SK-N-SH treated with all-trans-retinoic acid at 6 μM for 48 hours (cell line): ENCODE measurements around the gene PHETA1.

ENCODE experiments used
- ATAC-seq: fragments of 200-7000 bp; cut with Tn5 transposase; 3 replicates; pipeline ENCODE4 v1.9.1; 2020; ENCODE audit warnings: mild to moderate bottlenecking, moderate library complexity
- ARNTL ChIP-seq: fragments of 450-650 bp; formaldehyde crosslinking; IDR thresholded peaks from 2 replicates; pipeline ENCODE4 v1.5.0; 2020; ENCODE audit warnings: low read depth, mild to moderate bottlenecking, moderate library complexity, borderline replicate concordance
- CSDC2 ChIP-seq: fragments of 250-450 bp; sonication (Bioruptor Pico); IDR thresholded peaks from 2 replicates; pipeline ENCODE4 v1.5.0; 2020; ENCODE audit warnings: mild to moderate bottlenecking, moderate library complexity
- ESRRG ChIP-seq: fragments of 250-450 bp; sonication (Bioruptor Pico); IDR thresholded peaks from 2 replicates; pipeline ENCODE4 v1.6.1; 2021; ENCODE audit warnings: mild to moderate bottlenecking
- GLIS3 ChIP-seq: fragments of 250-450 bp; sonication (Bioruptor Pico); IDR thresholded peaks from 2 replicates; pipeline ENCODE4 v1.5.0; 2020; ENCODE audit warnings: mild to moderate bottlenecking, moderate library complexity
- ISL1 ChIP-seq: fragments of 250-450 bp; sonication (Bioruptor Pico); IDR thresholded peaks from 2 replicates; pipeline ENCODE4 v2.1.2; 2022; ENCODE audit warnings: mild to moderate bottlenecking, moderate library complexity
- OSR1 ChIP-seq: fragments of 250-450 bp; sonication (Bioruptor Pico); IDR thresholded peaks from 2 replicates; pipeline ENCODE4 v1.8.0; 2022; ENCODE audit warnings: moderate library complexity, mild to moderate bottlenecking, inconsistent platforms
- PPARA ChIP-seq: fragments of 250-450 bp; sonication (Bioruptor Pico); IDR thresholded peaks from 2 replicates; pipeline ENCODE4 v1.5.0; 2020; ENCODE audit warnings: mild to moderate bottlenecking, borderline replicate concordance
- RARB ChIP-seq: fragments of 250-450 bp; sonication (Bioruptor Pico); IDR thresholded peaks from 2 replicates; pipeline ENCODE4 v1.8.0; 2021; ENCODE audit warnings: mild to moderate bottlenecking, moderate library complexity
- TCF4 ChIP-seq: fragments of 250-450 bp; sonication (Bioruptor Pico); IDR thresholded peaks from 2 replicates; pipeline ENCODE4 v1.8.0; 2021; ENCODE audit warnings: mild to moderate bottlenecking, moderate library complexity, borderline replicate concordance
- TOX ChIP-seq: fragments of 250-450 bp; sonication (Bioruptor Pico); IDR thresholded peaks from 2 replicates; pipeline ENCODE4 v1.8.0; 2021; ENCODE audit warnings: mild to moderate bottlenecking, moderate library complexity, borderline replicate concordance
- ZFP3 ChIP-seq: fragments of 250-450 bp; sonication (Bioruptor Pico); IDR thresholded peaks from 2 replicates; pipeline ENCODE4 v1.5.0; 2020; ENCODE audit warnings: mild to moderate bottlenecking, moderate library complexity
- ZFP30 ChIP-seq: fragments of 450-650 bp; formaldehyde crosslinking; IDR thresholded peaks from 2 replicates; pipeline ENCODE4 v1.5.0; 2022; ENCODE audit warnings: mild to moderate bottlenecking, moderate library complexity
- ZNF565 ChIP-seq: fragments of 450-650 bp; formaldehyde crosslinking; conservative IDR thresholded peaks from 2 replicates; pipeline ENCODE4 v1.5.0; 2020; ENCODE audit warnings: low read depth, mild to moderate bottlenecking, moderate library complexity
- ZNF70 ChIP-seq: fragments of 450-650 bp; formaldehyde crosslinking; IDR thresholded peaks from 2 replicates; pipeline ENCODE4 v1.5.0; 2020; ENCODE audit warnings: mild to moderate bottlenecking, moderate library complexity
- TF ChIP-seq, protein P1 (sequence below): fragments of 250-450 bp; sonication (Bioruptor Pico); IDR thresholded peaks from 2 replicates; pipeline ENCODE4 v1.5.1; 2021; ENCODE audit warnings: mild to moderate bottlenecking, moderate library complexity
- TF ChIP-seq, protein P2 (sequence below): fragments of 250-450 bp; sonication (Bioruptor Pico); IDR thresholded peaks from 2 replicates; pipeline ENCODE4 v1.8.0; 2020; ENCODE audit warnings: mild to moderate bottlenecking, moderate library complexity, borderline replicate concordance
- TF ChIP-seq, protein P3 (sequence below): fragments of 250-450 bp; sonication (Bioruptor Pico); IDR thresholded peaks from 2 replicates; pipeline ENCODE4 v1.8.0; 2021; ENCODE audit warnings: low read depth, mild to moderate bottlenecking, moderate library complexity, borderline replicate concordance
- TF ChIP-seq, protein P4 (sequence below): fragments of 250-450 bp; sonication (Bioruptor Pico); IDR thresholded peaks from 2 replicates; pipeline ENCODE4 v1.5.0; 2020; ENCODE audit warnings: mild to moderate bottlenecking, moderate library complexity
- TF ChIP-seq, protein P5 (sequence below): fragments of 250-450 bp; sonication (Bioruptor Pico); IDR thresholded peaks from 2 replicates; pipeline ENCODE4 v1.5.1; 2020; ENCODE audit warnings: low read depth, mild to moderate bottlenecking, moderate library complexity

Gene PHETA1

DNA sequence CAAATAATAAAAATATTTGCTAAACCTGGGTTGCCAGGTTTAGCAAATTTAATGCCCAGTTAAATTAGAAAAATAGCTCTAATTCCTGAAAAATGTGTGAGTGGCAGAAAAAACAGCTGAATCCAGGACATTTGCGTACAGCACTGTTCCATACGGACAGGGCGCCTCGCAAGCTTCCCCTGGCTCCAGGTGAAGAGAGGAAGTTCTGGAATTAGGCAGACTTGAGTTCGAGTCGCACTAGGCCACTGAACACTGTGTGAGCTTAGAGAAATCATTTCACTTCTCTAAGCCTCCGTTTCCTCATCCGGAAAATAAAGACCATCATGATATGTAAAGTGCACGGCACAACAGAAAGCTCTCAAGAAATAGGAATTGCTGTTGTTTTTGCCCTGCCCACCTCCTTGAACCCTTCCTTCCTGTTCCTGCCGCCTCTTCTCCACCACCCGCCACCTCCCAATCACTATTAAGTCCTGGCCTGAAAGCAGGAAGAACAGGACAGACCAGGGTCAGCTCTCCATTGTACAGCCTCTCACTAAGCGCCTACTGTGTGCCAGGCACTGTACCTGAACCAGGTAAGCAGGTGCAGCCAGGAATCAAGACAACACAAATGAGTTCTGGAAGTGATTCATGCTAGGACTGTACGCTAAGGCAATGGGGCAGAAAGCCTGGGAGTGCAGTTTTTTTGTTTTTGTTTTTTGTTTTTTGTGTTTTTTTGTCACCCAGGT is 763 bp upstream of the PHETA1 start:
- ATAC-seq, result no peak
- TF ChIP-seq, protein P1, sequence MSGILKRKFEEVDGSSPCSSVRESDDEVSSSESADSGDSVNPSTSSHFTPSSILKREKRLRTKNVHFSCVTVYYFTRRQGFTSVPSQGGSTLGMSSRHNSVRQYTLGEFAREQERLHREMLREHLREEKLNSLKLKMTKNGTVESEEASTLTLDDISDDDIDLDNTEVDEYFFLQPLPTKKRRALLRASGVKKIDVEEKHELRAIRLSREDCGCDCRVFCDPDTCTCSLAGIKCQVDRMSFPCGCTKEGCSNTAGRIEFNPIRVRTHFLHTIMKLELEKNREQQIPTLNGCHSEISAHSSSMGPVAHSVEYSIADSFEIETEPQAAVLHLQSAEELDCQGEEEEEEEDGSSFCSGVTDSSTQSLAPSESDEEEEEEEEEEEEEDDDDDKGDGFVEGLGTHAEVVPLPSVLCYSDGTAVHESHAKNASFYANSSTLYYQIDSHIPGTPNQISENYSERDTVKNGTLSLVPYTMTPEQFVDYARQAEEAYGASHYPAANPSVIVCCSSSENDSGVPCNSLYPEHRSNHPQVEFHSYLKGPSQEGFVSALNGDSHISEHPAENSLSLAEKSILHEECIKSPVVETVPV (CRISPR knock-in tag), result no peak
- no peak for TF ChIP-seq PPARA (CRISPR knock-in tag)
- TF ChIP-seq TCF4 (CRISPR knock-in tag), result no peak
- TF ChIP-seq OSR1 (CRISPR knock-in tag), result no peak
- no peak for TF ChIP-seq TOX (CRISPR knock-in tag)
- TF ChIP-seq, protein P2, sequence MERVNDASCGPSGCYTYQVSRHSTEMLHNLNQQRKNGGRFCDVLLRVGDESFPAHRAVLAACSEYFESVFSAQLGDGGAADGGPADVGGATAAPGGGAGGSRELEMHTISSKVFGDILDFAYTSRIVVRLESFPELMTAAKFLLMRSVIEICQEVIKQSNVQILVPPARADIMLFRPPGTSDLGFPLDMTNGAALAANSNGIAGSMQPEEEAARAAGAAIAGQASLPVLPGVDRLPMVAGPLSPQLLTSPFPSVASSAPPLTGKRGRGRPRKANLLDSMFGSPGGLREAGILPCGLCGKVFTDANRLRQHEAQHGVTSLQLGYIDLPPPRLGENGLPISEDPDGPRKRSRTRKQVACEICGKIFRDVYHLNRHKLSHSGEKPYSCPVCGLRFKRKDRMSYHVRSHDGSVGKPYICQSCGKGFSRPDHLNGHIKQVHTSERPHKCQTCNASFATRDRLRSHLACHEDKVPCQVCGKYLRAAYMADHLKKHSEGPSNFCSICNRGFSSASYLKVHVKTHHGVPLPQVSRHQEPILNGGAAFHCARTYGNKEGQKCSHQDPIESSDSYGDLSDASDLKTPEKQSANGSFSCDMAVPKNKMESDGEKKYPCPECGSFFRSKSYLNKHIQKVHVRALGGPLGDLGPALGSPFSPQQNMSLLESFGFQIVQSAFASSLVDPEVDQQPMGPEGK (CRISPR knock-in tag), result no peak

DNA sequence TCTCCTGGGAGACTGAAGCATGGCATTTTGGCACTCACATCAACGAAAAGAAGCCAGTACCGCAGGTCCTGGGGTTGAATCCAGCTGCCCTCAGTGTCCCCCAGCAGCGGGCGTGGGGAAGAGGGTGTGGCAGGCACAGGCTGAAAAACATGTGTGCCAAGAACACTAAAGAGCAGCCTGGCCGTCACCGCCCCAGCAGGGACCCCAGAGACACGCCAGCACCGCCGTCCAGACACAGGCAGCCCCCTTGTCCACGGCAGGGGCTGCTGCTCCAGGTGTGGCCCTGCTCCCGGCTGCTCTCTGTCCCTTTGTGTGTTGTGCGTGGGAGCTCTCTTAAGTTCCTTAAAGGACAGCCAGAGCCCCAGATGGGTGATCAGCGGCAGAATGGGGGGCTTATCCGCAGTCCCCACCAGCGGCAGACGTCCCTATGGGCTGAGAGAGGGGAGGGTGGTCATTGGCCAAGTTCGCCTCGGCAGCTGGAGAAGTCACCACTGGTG is 556 bp downstream of the PHETA1 start:
- ATAC-seq, result peak; percentile 48

DNA sequence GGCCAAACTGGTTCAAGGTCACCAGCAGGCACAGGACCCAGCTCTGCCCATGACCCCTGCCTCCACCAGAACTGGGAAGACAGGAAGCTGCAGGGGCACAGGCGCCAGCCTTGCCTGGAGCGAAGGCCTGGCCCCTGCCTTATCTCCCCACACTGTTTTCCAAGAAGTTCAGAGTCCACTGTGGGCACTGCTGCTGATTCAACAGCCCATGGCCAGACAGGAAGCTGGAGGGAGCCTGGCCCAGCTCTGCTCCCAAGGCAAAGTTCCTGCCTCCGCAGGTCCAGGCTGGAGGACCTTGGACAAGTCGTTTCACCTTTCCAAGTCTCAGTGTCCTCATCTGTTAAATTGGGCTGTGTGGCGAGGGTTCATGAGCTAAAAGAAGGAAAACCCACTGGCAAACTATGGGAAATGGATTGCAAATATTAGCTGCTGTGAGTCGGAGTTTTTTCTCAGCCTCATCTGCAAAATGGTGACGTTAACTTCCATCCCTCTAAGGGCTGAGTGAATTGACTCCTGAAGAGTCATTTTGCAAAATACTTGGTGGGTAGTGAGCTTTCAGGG is 1.2 kb downstream of the PHETA1 start:
- peak; percentile 4; the same call in 2 of the 3 replicates for ATAC-seq
- no peak for TF ChIP-seq CSDC2 (CRISPR knock-in tag)
- TF ChIP-seq ZNF70 (CRISPR knock-in tag), result no peak

More for the DNA sequence above, 556 bp downstream of the PHETA1 start:
- TF ChIP-seq RARB (CRISPR knock-in tag), result no peak
- 0 out of 2 replicates have a peak, but pooled peaks have one; percentile 30 for TF ChIP-seq ZNF70 (CRISPR knock-in tag)
- TF ChIP-seq, all 23 proteins: peak for 1

DNA sequence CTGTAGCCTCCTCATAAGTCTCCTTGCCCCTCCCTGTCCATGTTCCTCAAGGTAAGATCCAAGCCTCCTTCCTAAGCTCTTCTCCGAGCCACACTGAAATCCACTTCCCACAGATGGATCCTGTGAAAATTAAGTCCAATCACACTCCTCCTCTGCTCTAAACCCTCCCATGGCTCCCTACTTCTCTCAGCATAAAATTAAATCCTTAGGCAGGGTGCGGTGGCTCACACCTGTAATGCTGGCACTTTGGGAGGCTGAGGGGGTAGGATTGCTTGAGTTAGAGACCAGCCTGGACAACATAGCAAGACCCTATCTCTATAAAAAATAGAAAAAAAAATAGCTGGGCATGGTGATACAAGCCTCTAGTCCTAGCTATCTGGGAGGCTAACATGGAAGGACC is 2.3 kb downstream of the PHETA1 start:
- TF ChIP-seq, protein P3, sequence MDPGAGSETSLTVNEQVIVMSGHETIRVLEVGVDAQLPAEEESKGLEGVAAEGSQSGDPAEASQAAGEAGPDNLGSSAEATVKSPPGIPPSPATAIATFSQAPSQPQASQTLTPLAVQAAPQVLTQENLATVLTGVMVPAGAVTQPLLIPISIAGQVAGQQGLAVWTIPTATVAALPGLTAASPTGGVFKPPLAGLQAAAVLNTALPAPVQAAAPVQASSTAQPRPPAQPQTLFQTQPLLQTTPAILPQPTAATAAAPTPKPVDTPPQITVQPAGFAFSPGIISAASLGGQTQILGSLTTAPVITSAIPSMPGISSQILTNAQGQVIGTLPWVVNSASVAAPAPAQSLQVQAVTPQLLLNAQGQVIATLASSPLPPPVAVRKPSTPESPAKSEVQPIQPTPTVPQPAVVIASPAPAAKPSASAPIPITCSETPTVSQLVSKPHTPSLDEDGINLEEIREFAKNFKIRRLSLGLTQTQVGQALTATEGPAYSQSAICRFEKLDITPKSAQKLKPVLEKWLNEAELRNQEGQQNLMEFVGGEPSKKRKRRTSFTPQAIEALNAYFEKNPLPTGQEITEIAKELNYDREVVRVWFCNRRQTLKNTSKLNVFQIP, result no peak
- TF ChIP-seq, protein P4, sequence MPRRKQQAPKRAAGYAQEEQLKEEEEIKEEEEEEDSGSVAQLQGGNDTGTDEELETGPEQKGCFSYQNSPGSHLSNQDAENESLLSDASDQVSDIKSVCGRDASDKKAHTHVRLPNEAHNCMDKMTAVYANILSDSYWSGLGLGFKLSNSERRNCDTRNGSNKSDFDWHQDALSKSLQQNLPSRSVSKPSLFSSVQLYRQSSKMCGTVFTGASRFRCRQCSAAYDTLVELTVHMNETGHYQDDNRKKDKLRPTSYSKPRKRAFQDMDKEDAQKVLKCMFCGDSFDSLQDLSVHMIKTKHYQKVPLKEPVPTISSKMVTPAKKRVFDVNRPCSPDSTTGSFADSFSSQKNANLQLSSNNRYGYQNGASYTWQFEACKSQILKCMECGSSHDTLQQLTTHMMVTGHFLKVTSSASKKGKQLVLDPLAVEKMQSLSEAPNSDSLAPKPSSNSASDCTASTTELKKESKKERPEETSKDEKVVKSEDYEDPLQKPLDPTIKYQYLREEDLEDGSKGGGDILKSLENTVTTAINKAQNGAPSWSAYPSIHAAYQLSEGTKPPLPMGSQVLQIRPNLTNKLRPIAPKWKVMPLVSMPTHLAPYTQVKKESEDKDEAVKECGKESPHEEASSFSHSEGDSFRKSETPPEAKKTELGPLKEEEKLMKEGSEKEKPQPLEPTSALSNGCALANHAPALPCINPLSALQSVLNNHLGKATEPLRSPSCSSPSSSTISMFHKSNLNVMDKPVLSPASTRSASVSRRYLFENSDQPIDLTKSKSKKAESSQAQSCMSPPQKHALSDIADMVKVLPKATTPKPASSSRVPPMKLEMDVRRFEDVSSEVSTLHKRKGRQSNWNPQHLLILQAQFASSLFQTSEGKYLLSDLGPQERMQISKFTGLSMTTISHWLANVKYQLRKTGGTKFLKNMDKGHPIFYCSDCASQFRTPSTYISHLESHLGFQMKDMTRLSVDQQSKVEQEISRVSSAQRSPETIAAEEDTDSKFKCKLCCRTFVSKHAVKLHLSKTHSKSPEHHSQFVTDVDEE (CRISPR knock-in tag), result no peak
- TF ChIP-seq TCF4 (CRISPR knock-in tag), result no peak
- TF ChIP-seq ZFP30 (CRISPR knock-in tag), result no peak
- TF ChIP-seq GLIS3, result no peak
- no peak for TF ChIP-seq ZFP3 (CRISPR knock-in tag)
- TF ChIP-seq ZNF565, result no peak
- no peak for TF ChIP-seq CSDC2 (CRISPR knock-in tag)
- TF ChIP-seq, protein P2 (CRISPR knock-in tag), result no peak
- TF ChIP-seq, protein P5, sequence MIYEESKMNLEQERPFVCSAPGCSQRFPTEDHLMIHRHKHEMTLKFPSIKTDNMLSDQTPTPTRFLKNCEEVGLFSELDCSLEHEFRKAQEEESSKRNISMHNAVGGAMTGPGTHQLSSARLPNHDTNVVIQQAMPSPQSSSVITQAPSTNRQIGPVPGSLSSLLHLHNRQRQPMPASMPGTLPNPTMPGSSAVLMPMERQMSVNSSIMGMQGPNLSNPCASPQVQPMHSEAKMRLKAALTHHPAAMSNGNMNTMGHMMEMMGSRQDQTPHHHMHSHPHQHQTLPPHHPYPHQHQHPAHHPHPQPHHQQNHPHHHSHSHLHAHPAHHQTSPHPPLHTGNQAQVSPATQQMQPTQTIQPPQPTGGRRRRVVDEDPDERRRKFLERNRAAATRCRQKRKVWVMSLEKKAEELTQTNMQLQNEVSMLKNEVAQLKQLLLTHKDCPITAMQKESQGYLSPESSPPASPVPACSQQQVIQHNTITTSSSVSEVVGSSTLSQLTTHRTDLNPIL (CRISPR knock-in tag), result no peak
- TF ChIP-seq ESRRG (CRISPR knock-in tag), result no peak
- no peak for TF ChIP-seq ARNTL (CRISPR knock-in tag)
- no peak for TF ChIP-seq OSR1 (CRISPR knock-in tag)
- TF ChIP-seq ISL1, result no peak
- no peak for ATAC-seq
